Cerebellar cortex (tissue), 1 donor: ENCODE data around the gene LPCAT1.
A peak's percentile ranks its signal among the peaks of the same experiment; 100 is the strongest.
"Not testable (repeated sequence)": the region's sequence is repeated elsewhere in the genome, so short reads cannot be mapped to it uniquely, and the experiment has no call there.

ENCODE experiments used
- DNase-seq: peaks from one replicate; pipeline ENCODE4 v3.0.0-alpha.2; 2015; ENCODE audit warnings: low spot score

LPCAT1 gene

GRCh38 chr5:1466631-1467265 lies 57.0 kb downstream of the LPCAT1 start:
- DNase-seq, result no peak

GRCh38 chr5:1465966-1466471 lies 57.7 kb downstream of the LPCAT1 start:
- no peak for DNase-seq

GRCh38 chr5:1465117-1465516 lies 58.6 kb downstream of the LPCAT1 start:
- DNase-seq, result no peak

- no peak for DNase-seq
Measured at GRCh38 chr5:1464511-1464910, 59.2 kb downstream of the LPCAT1 start.

- DNase-seq, result no peak
Measured at GRCh38 chr5:1464096-1464446, 59.7 kb downstream of the LPCAT1 start.

GRCh38 chr5:1463326-1464095 lies 60.2 kb downstream of the LPCAT1 start:
- DNase-seq, result no peak

GRCh38 chr5:1462358-1462757 lies 61.4 kb downstream of the LPCAT1 start:
- peak; percentile 42 for DNase-seq

- DNase-seq, result no peak
Measured at GRCh38 chr5:1461396-1461795, 62.4 kb downstream of the LPCAT1 start.

GRCh38 chr5:1460054-1460682 lies 63.6 kb downstream of the LPCAT1 start:
- no peak for DNase-seq

GRCh38 chr5:1459435-1459834 lies 64.3 kb downstream of the LPCAT1 start:
- DNase-seq, result not testable (repeated sequence)

- not testable (repeated sequence) for DNase-seq
Measured at GRCh38 chr5:1456110-1456881, 67.5 kb downstream of the LPCAT1 start.

- DNase-seq, result no peak
Measured at GRCh38 chr5:1453613-1454012, 70.1 kb downstream of the LPCAT1 start.

GRCh38 chr5:1449081-1449630 lies 74.6 kb downstream of the LPCAT1 start:
- no peak for DNase-seq

- no peak for DNase-seq
Measured at GRCh38 chr5:1448511-1449011, 75.2 kb downstream of the LPCAT1 start.

- no peak for DNase-seq
Measured at GRCh38 chr5:1447671-1448361, 75.9 kb downstream of the LPCAT1 start.

GRCh38 chr5:1446602-1447343 lies 77.0 kb downstream of the LPCAT1 start:
- no peak for DNase-seq

- no peak for DNase-seq
Measured at GRCh38 chr5:1445689-1446601, 77.8 kb downstream of the LPCAT1 start.

- no peak for DNase-seq
Measured at GRCh38 chr5:1445313-1445688, 78.5 kb downstream of the LPCAT1 start, which contains the start of gene SLC6A3. Gene SLC6A3 (minus strand): TSS chr5:1445440. CDS start chr5:1443197, 2,243 bp downstream.
